ENCODE measurements around the gene FANCI.

DNA sequence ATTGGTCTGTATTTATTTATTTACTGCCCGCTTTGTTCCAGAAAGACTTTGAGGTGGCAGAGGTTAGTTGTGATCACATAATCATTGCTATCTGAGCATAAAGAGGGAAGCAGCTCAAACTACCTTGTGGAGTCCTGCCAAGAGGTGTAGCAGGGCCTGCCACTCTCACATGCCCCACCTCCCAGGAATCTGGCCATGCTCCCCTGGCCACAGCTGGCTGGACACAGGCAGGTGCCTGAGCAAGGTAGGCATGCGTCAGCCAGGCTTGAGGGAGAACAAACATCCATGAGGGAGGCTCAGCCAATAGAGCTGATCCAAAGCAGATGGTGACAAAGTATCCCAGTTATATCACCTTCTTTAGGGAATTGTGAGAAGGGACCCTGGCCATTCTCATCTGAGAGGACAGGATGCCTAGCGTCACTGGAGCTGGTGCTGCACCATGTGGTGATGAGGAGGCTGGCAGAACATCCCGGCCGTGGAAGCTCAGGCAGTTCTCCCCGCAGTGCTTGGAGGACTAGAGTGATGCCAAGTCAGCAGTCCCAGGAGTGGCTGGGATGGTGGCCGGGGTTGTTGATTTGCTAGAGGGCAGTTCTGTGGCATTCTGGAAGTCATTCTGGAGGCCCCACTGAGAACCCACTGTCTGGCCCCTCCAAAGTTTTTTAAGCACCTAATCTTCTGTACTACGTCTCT, 97.7 kb downstream of the FANCI start:
- TF ChIP-seq TCF12 (IDR thresholded peaks at IDR 0.05; ENCODE audit: low read depth): no peak
- TF ChIP-seq, protein P1, sequence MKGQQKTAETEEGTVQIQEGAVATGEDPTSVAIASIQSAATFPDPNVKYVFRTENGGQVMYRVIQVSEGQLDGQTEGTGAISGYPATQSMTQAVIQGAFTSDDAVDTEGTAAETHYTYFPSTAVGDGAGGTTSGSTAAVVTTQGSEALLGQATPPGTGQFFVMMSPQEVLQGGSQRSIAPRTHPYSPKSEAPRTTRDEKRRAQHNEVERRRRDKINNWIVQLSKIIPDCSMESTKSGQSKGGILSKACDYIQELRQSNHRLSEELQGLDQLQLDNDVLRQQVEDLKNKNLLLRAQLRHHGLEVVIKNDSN (IDR thresholded peaks at IDR 0.05): no peak
